Measurements from ENCODE around the gene AGBL1.

Gene AGBL1

GRCh38 chr15:86162172-86162591 lies 82.5 kb downstream of the AGBL1 start:
- DNase-seq (ENCODE audit: insufficient read length, low spot score) (no peak), FAIRE-seq (no peak)
- no peak for TF ChIP-seq CTCF (IDR thresholded peaks at IDR 0.05; ENCODE audit: insufficient read depth, missing control alignments)

DNA sequence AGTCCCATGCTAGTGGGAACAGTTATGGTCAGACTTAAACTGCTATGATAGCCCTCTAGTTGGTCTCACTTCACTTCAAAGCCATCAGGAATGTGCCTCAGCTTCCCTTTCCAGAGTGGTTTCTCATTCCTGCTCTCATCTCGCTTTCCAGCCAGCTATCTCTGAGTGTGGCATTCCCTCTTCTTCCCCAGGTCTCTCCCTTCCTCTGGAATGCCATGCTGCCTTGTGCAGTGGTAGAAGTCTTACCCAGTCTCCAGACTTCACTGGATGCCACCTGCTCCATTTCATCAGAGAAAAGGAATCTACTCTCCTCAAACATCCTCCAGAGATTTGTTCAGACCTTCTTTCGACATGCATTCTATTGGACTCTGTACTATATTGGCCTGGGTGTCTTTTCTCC lies 83.0 kb downstream of the AGBL1 start:
- DNase-seq (ENCODE audit: insufficient read length, low spot score), result no peak
- FAIRE-seq, result no peak
- TF ChIP-seq CTCF (IDR thresholded peaks at IDR 0.05; ENCODE audit: insufficient read depth, missing control alignments), result no peak

DNA sequence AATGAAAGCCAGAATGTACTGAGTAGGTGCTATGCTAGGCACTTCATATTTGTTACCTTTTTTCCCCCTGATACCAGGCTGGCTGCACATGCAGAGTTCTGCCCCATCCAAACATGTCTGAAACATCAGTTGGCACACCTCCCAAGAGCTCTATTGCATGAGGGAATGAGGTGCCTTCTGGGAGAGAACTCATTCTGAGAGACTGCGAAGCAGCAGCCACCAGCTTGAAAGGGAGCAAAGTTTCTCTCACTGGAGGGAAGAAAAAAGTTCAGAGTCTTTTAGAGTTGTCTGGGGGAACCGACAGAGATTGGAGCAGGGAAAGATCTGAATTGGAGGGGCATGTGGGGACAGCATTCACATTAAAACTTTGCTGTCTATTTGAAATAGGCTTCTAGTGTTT lies 84.1 kb downstream of the AGBL1 start:
- FAIRE-seq (no peak), DNase-seq (ENCODE audit: insufficient read length, low spot score) (no peak)
- TF ChIP-seq CTCF (IDR thresholded peaks at IDR 0.05; ENCODE audit: insufficient read depth, missing control alignments), result no peak

DNA sequence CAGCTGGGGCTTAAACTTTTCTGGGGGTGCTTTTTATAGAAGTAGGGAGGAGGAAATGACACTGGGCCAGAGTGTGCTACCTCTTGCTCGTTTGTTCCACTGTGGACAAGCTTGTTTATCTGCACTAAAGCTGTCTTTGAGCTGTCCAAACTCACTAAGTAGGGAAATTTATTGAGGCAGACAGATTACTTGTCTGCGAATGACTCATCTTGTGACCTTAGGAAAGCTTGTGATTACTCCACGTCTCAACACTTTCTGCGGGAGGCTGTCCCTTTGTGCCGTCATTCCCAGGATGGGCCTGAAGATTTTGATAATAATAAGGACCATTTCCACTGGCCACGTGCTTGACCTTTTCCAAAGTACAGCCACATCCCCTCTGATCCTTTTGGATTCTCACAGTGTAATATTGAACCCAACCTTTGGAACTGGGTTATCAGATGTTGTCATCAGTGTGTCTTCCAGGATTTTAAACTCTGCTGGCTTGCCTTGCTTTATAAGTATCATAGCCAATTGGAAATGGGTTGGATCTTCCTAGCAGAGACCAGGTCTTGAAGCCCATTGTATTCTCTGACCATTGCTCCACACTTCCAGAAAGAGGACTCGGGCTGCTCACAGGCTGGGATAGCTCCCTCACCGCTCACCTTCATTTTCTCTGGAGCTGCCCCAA lies 84.7 kb downstream of the AGBL1 start:
- FAIRE-seq (no peak), DNase-seq (ENCODE audit: insufficient read length, low spot score) (no peak)
- TF ChIP-seq CTCF (IDR thresholded peaks at IDR 0.05; ENCODE audit: insufficient read depth, missing control alignments), result no peak

GRCh38 chr15:86165265-86166211 lies 85.9 kb downstream of the AGBL1 start:
- no peak for DNase-seq (ENCODE audit: insufficient read length, low spot score)
- TF ChIP-seq CTCF (IDR thresholded peaks at IDR 0.05; ENCODE audit: insufficient read depth, missing control alignments), result no peak
- FAIRE-seq, result no peak

- no peak for TF ChIP-seq CTCF (IDR thresholded peaks at IDR 0.05; ENCODE audit: insufficient read depth, missing control alignments)
- DNase-seq (ENCODE audit: insufficient read length, low spot score), result no peak
- FAIRE-seq, result no peak
These were observed 88.2 kb downstream of the AGBL1 start for GRCh38 chr15:86167841-86168240.

- peak; percentile 47 for TF ChIP-seq CTCF (IDR thresholded peaks at IDR 0.05; ENCODE audit: insufficient read depth, missing control alignments)
- DNase-seq (ENCODE audit: insufficient read length, low spot score), result no peak
- no peak for FAIRE-seq
These were observed 99.2 kb downstream of the AGBL1 start for GRCh38 chr15:86178845-86179244.
